GM18505 (cell line): ENCODE data around the gene GMPR.

Experiments used
- ATAC-seq: cut with Tn5 transposase; IDR thresholded peaks from one replicate; pipeline ENCODE4 v1.9.1; 2021; ENCODE audit not compliant: unreplicated experiment
- POLR2A ChIP-seq: IDR thresholded peaks from 4 replicates; pipeline ENCODE4 v1.6.1; 2011; ENCODE audit warnings: borderline replicate concordance; ENCODE audit not compliant: insufficient read depth, insufficient read length; ENCODE audit errors: extremely low read depth

The GMPR gene

GRCh38 chr6:16238057-16238962 is at the start of gene GMPR:
Gene GMPR, plus strand, starts transcription at chr6:16238587. Its CDS starts 107 bp downstream, at chr6:16238694.
- ATAC-seq = peak; percentile 50

GRCh38 chr6:16190214-16190613 is 48.2 kb upstream of the GMPR start:
- no peak for ATAC-seq
- TF ChIP-seq POLR2A = no peak

More at GRCh38 chr6:16238057-16238962, at the start of gene GMPR:
- no peak for TF ChIP-seq POLR2A

DNA sequence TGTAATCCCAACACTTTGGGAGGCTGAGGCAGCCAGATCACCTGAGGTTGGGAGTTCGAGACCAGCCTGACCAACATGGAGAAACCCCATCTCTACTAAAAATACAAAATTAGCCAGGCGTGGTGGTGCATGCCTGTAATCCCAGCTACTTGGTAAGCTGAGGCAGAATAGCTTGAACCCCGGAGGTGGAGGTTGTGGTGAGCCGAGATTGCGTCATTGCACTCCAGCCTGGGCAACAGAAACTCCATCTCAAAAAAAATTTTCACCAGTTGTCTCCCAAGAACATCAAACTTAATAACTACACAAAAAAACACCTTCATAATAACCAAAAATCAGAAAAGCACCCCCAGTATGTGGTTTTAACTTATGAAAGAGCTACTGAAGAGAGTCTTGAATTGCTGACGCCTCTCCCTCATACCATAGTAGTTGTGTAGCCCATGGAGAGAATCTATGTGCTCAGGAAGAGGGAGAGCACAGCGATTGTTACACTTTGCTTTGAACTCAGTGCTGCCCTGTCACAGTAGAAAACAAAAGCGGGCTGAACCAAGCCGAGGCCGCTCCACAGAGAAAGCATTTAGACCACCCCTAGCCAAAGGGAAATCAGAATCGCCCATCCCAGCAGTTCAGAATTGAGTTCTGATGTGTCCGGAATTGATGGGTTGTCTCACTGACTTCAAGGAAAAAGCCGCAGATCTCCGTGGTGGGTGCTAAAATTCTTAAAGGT is 42.0 kb upstream of the GMPR start:
- TF ChIP-seq POLR2A = no peak
- no peak for ATAC-seq

GRCh38 chr6:16196984-16197546 is 41.3 kb upstream of the GMPR start:
- ATAC-seq = no peak
- TF ChIP-seq POLR2A = no peak

- ATAC-seq = no peak
- no peak for TF ChIP-seq POLR2A
These were observed 40.2 kb upstream of the GMPR start for GRCh38 chr6:16198061-16198705.

- no peak for TF ChIP-seq POLR2A
- no peak for ATAC-seq
These were observed 38.6 kb upstream of the GMPR start for GRCh38 chr6:16199804-16200203.

DNA sequence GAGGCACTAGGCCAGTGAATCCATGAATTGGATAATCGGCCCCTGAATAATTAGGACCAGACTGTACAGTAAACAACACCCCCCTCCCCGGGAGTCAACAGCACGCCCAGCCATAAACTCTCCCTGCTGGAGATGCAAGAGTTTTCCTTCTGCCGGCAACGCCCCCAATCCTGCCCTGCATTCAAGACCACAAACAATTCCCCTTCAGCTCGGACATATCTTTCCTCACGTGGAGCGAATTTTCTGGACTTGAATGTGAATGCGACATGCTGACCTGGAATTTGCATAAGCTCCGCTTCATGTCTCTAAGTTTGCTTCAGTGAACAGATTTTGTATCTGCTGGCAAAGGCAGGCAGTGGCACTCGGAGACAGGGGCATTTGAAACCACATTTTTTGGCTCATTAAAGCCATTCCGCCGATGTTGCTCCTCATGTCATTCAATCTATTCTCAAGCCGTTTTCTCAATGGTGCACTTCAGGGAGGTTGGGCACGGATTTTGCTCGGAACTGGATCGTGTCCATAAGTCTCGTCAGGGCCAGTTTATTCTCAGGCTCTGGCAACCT is 38.0 kb upstream of the GMPR start:
- ATAC-seq = no peak
- TF ChIP-seq POLR2A = no peak

DNA sequence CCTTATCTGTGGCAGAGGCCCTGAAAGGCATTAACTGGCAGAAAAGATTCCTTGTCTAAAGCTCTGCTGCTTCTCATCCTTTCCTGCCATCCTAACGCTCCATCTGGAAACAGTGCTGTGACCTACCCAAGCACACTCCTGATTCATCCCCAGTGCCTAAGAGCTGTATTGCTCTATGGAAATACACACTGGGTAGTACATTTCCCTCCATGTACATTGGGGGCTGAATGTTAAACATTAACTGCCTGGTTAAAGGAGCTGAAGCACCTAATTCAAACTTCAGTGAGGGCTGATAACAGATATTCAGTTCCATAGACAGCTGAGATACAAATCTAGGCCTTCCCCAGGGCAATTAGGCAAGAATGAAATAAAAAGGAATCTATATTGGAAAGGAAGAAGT is 36.7 kb upstream of the GMPR start:
- no peak for TF ChIP-seq POLR2A
- ATAC-seq = no peak

GRCh38 chr6:16204653-16205376 is 33.6 kb upstream of the GMPR start:
- TF ChIP-seq POLR2A = no peak
- peak; percentile 19 for ATAC-seq

- peak; percentile 86 for ATAC-seq
- TF ChIP-seq POLR2A = no peak
These were observed 32.8 kb upstream of the GMPR start for GRCh38 chr6:16205377-16206144.

DNA sequence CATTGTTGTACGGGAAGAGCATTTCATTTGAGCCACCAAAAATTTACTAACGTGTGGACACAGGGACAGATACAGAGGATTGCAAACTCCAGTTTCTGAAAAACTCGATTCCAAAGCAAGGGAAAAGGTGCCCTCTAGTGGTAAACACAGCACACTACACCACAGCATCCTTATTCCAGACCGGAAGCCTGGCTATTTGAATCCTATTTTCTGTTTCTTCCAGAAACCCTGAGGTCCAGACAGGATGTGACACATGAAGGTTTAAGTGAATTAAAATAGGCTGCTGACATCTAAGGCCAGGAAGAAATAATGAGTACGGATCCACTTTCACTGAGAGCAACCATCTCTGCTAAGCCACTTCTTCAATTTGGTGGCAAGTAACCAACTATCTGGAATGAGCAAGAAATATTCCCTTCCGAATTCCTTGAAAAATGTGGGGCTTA is 31.8 kb upstream of the GMPR start:
- ATAC-seq = no peak
- TF ChIP-seq POLR2A = no peak

DNA sequence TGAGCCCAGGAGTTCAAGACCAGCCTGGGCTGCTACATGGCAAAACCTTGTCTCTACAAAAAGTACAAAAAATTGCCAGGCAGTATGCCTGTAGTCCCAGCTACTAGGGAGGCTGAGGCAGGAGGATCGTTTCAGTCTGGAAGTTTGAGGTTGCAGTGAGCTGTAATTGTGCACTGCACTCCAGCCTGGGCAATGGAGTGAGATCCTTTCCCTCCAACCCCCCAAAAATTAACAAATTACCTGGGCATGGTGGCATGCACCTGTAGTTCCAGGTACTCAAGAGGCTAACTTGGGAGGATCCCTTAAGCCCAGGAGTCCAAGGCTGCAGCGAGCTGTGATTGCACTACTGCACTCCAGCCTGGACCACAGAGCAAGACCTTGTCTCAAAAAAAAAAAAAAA is 29.4 kb upstream of the GMPR start:
- no peak for TF ChIP-seq POLR2A

DNA sequence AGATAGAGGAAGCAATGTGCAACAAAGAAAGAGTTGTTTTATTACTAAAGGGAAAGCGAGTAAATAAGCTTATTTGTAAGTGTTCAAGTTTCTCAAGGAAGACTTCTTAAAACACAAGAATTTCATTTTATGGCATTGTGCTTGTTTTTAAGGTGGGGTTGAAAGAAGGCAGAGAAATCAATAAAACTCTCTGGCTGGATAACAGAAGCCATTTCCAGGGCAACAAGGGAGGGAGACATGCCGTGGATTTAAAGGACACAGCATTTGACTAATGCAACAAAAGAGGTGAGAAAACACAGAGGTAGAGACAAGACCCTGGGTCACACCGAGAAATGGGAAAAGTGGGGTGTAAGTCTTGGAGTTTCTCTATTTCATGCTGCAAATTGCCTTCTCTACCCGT is 28.8 kb upstream of the GMPR start:
- no peak for TF ChIP-seq POLR2A
- no peak for ATAC-seq

More for the DNA sequence above, 29.4 kb upstream of the GMPR start:
- ATAC-seq = no peak
